ENCODE measurements around the gene ZNF557. TPM values are rescaled to one million over a fixed set of nuclear protein-coding genes. Genes with fewer than 3 reads are reported as not detected.

The ZNF557 gene
- total RNA-seq, 2 experiments from 2014 or later, result 13.3 to 13.5 TPM

DNA sequence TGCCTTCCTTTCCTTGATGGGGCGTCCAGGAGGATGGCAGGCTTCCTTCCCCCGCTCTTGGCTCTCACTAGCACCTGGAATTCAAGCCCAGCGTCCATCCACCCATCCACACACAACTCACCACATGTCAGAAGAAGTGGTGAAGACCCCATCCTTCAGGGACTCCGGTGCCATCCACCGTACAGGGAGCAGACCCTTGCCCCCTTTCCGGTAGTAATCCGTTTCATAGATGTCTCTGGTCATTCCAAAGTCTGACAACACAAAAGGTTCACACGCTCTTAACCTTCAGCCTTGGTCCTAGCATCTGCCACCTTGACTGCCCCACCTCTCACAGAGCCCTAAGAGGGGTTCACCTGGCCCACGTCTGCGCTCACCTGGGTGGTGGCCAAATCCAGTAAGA, 51.0 kb downstream of the ZNF557 start:
- Mint-ChIP-seq H3K27me3 (no peaks in the 10 kb centered on the region), H3K9me3 (ENCODE audit: low read depth) (peaks cover 3% of the 10 kb centered on the region), H3K4me1 (no peaks in the 10 kb centered on the region), H3K27ac (no peak overlapping the region), H3K4me3 (no peak overlapping the region), H3K36me3 (peaks cover 2% of the 10 kb centered on the region)
- ATAC-seq, result no peak
- DNase-seq, result no peak
- CTCF ChIA-PET, result no interaction called here

DNA sequence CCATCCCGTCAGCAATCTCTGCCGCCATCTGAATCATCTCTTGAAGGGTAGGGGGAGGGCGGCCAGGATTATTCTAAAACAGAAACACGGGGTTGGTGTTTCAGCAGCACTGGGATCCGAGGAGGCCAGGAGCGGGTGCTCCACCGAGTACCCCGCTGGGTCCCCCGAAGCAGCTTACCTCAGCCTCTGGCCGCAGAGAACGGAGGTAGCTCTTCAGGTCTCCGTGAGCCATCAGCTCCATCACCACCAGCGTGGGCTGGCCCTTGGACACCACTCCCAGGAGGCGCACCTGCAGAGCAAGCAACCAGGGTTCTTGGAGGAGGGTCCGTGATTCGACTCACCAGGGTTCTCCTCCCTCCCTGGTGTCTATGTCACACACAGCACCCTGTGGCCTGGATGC, 53.2 kb downstream of the ZNF557 start:
- H3K27me3 Mint-ChIP-seq, result no peaks in the 10 kb centered on the region
- DNase-seq (no peak), ATAC-seq (no peak)
- H3K36me3 Mint-ChIP-seq, result peaks cover 2% of the 10 kb centered on the region
- H3K4me3 Mint-ChIP-seq, result no peak overlapping the region
- H3K27ac Mint-ChIP-seq, result no peak overlapping the region
- no peaks in the 10 kb centered on the region for H3K4me1 Mint-ChIP-seq
- H3K9me3 Mint-ChIP-seq (ENCODE audit: low read depth), result peaks cover 8% of the 10 kb centered on the region
- CTCF ChIA-PET, result no interaction called here

DNA sequence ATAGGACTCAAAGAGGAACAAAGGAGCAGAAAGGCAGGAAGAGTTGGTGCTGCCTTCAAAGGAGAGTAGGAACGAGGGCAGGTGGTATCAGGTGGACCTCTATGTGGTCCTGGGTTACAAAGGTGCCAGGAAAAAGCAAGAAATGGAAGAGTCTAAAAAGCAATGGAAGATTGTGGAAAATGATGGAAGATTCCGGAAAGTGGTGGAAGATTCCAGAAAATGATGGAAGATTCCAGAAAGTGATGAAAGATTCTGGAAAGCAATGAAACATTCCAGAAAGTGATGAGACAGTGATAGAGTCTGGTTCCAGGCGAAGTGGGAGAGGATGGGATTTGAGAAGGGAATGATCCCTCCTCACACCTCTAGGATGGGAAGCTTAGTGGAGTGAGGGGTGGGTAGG, 55.3 kb downstream of the ZNF557 start:
- no peak for DNase-seq
- no peak for ATAC-seq
- CTCF ChIA-PET, result no interaction called here
- Mint-ChIP-seq H3K4me1 (no peaks in the 10 kb centered on the region), H3K27me3 (no peaks in the 10 kb centered on the region), H3K36me3 (peaks cover 2% of the 10 kb centered on the region), H3K9me3 (ENCODE audit: low read depth) (peaks cover 8% of the 10 kb centered on the region), H3K4me3 (no peak overlapping the region), H3K27ac (no peak overlapping the region)

GRCh38 chr19:7125221-7125620, 55.7 kb downstream of the ZNF557 start:
- H3K27me3 Mint-ChIP-seq, result no peaks in the 10 kb centered on the region
- H3K36me3 Mint-ChIP-seq, result peaks cover 2% of the 10 kb centered on the region
- H3K9me3 Mint-ChIP-seq (ENCODE audit: low read depth), result peaks cover 9% of the 10 kb centered on the region
- no peak for DNase-seq
- CTCF ChIA-PET, result interaction anchor here (1.4 kb wide), 1 partner anchor 23 kb away, joined by 4 read pairs; no protein-coding TSS in a partner anchor
- H3K4me1 Mint-ChIP-seq, result no peaks in the 10 kb centered on the region
- no peak overlapping the region for H3K4me3 Mint-ChIP-seq
- no peak overlapping the region for H3K27ac Mint-ChIP-seq
- ATAC-seq, result no peak

DNA sequence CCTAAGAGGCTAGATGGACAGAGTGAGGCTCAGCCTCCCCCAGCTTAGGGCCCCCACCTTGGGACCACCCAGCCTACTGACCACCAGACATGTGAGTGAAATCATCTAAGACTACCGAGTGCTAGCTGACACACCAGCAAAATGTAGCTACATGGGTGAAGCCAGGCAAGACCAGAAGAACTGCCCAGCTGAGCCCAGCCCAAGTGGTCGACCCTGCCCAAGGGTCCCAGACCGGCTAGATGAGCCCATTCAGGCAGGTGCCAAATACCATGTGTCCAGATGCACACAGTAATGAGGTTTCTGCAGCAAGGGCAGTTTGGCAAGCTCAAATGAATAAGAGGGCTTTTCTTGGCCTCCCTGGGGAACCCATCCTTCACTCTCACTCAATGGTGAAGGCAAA, 56.6 kb downstream of the ZNF557 start:
- CTCF ChIA-PET, result interaction anchor here (1.4 kb wide), 1 partner anchor 24 kb away, joined by 4 read pairs; no protein-coding TSS in a partner anchor
- H3K9me3 Mint-ChIP-seq (ENCODE audit: low read depth), result peaks cover 9% of the 10 kb centered on the region
- no peak overlapping the region for H3K27ac Mint-ChIP-seq
- peaks cover 2% of the 10 kb centered on the region for H3K36me3 Mint-ChIP-seq
- DNase-seq (no peak), ATAC-seq (no peak)
- H3K4me3 Mint-ChIP-seq, result no peak overlapping the region
- H3K4me1 Mint-ChIP-seq, result no peaks in the 10 kb centered on the region
- H3K27me3 Mint-ChIP-seq, result no peaks in the 10 kb centered on the region

DNA sequence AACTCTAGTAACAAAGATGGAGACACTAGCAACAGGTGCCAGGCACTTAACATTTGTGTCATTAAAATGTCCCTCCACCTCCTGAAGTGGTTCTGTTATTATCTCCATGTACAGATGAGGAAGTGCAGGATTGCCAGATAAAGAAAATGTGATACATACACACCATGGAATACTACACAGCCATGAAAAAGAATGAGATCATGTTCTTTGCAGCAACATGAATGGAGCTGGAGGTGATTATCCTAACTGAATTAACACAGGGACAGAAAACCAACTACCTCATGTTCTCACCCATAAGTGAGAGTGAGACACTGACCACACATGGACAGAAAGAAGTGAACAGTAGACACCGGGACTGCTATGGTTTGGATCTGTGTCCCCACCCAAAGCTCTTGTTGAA, 60.5 kb downstream of the ZNF557 start:
- no peaks in the 10 kb centered on the region for H3K27me3 Mint-ChIP-seq
- H3K36me3 Mint-ChIP-seq, result no peaks in the 10 kb centered on the region
- H3K27ac Mint-ChIP-seq, result no peak overlapping the region
- no peak for ATAC-seq
- CTCF ChIA-PET, result no interaction called here
- peaks cover 6% of the 10 kb centered on the region for H3K9me3 Mint-ChIP-seq (ENCODE audit: low read depth)
- no peak for DNase-seq
- no peaks in the 10 kb centered on the region for H3K4me1 Mint-ChIP-seq
- no peak overlapping the region for H3K4me3 Mint-ChIP-seq

DNA sequence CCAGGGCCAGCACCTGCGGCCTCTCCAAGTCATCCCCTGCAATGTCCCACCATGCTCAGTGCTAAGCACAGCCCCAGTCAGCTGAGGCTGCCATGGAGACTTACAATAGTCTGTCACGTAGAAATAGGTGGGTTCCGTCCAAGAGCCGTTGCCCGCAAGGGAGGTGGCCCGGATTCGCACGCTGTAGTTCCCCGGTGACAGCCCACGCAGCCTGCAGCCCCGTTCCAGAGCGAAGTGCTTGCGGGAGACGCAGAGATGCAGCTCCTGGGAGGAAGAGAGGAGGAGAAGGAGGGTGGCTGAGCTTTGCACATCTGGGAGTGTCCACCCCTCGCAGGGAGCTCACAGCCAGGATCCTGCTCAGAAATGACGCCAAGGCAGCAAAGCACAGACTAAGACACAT, 62.6 kb downstream of the ZNF557 start:
- ATAC-seq, result no peak
- CTCF ChIA-PET, result no interaction called here
- Mint-ChIP-seq H3K36me3 (no peaks in the 10 kb centered on the region), H3K4me1 (no peaks in the 10 kb centered on the region), H3K9me3 (ENCODE audit: low read depth) (peaks cover 2% of the 10 kb centered on the region), H3K27me3 (no peaks in the 10 kb centered on the region), H3K27ac (no peak overlapping the region), H3K4me3 (no peak overlapping the region)
- DNase-seq, result no peak

- DNase-seq (no peak), ATAC-seq (no peak)
- no peak overlapping the region for H3K27ac Mint-ChIP-seq
- CTCF ChIA-PET, result no interaction called here
- H3K9me3 Mint-ChIP-seq (ENCODE audit: low read depth), result no peaks in the 10 kb centered on the region
- H3K4me3 Mint-ChIP-seq, result no peak overlapping the region
- no peaks in the 10 kb centered on the region for H3K36me3 Mint-ChIP-seq
- H3K27me3 Mint-ChIP-seq, result no peaks in the 10 kb centered on the region
- H3K4me1 Mint-ChIP-seq, result no peaks in the 10 kb centered on the region
These were observed 67.6 kb downstream of the ZNF557 start for GRCh38 chr19:7137120-7137519.

Other genes starting within 250 kb of the ZNF557 start
- under 1 TPM; 0.44 to 0.54 TPM for gene ADGRE1, start 182.1 kb upstream of the ZNF557 start, total RNA-seq
- gene MBD3L2B, start 48.3 kb upstream of the ZNF557 start, total RNA-seq, result not detected
- not detected for gene MBD3L5, start 39.1 kb upstream of the ZNF557 start, total RNA-seq
- gene MBD3L4, start 29.5 kb upstream of the ZNF557 start, total RNA-seq, result not detected
- not detected for gene MBD3L2, start 20.4 kb upstream of the ZNF557 start, total RNA-seq
- gene MBD3L3, start 11.0 kb upstream of the ZNF557 start, total RNA-seq, result not detected
- under 1 TPM; 0.20 to 0.63 TPM for gene INSR, start 224.7 kb downstream of the ZNF557 start, total RNA-seq